ENCODE measurements around the gene EIF2S3B.

EIF2S3B gene

GRCh38 chr12:10557766-10558165, 52.1 kb downstream of the EIF2S3B start:
- Histone ChIP-seq H3K4me3 (ENCODE audit: low read depth, low read length) (no peak overlapping the region), H3K27ac (no peak overlapping the region), H3K36me3 (replicated peaks) (no peaks in the 10 kb centered on the region), H3K27me3 (replicated peaks) (no peaks in the 10 kb centered on the region)
- in situ Hi-C loops (cut with HindIII; ENCODE audit: low pct_ligation_motif_present, low sequenced_read_pairs) = no loop called here
- DNase-seq = no peak
- no peak for TF ChIP-seq CTCF (IDR thresholded peaks at IDR 0.05; ENCODE audit: low read depth, low read length, missing control alignments)

Data from brain microvascular endothelial cell (primary cell).